Stimulated activated CD8-positive, alpha-beta memory T cell treated with anti-CD3 and anti-CD28 coated beads, Interleukin-15, amount 100 ng/mL, for 4 hours (primary cell): Measurements from ENCODE around the gene CCDC12.

Experiments used
- DNase-seq, 2 donors: peaks; one replicate each; pipeline ENCODE4 v3.0.0-alpha.2; 2020; ENCODE audit warnings: low read depth in 2 of 2

The CCDC12 gene

GRCh38 chr3:46876313-46877300, 99.9 kb downstream of the CCDC12 start:
- DNase-seq = no peak

GRCh38 chr3:46875560-46875959, 101.0 kb downstream of the CCDC12 start:
- DNase-seq = no peak

- DNase-seq = no peak
These were observed 102.1 kb downstream of the CCDC12 start for GRCh38 chr3:46874430-46874829.

- DNase-seq = no peak
These were observed 103.0 kb downstream of the CCDC12 start for GRCh38 chr3:46873521-46873920.
